ENCODE results near the gene PITPNC1.
"Not testable (repeated sequence)": the region's sequence is repeated elsewhere in the genome, so short reads cannot be mapped to it uniquely, and the experiment has no call there.

Gene PITPNC1

DNA sequence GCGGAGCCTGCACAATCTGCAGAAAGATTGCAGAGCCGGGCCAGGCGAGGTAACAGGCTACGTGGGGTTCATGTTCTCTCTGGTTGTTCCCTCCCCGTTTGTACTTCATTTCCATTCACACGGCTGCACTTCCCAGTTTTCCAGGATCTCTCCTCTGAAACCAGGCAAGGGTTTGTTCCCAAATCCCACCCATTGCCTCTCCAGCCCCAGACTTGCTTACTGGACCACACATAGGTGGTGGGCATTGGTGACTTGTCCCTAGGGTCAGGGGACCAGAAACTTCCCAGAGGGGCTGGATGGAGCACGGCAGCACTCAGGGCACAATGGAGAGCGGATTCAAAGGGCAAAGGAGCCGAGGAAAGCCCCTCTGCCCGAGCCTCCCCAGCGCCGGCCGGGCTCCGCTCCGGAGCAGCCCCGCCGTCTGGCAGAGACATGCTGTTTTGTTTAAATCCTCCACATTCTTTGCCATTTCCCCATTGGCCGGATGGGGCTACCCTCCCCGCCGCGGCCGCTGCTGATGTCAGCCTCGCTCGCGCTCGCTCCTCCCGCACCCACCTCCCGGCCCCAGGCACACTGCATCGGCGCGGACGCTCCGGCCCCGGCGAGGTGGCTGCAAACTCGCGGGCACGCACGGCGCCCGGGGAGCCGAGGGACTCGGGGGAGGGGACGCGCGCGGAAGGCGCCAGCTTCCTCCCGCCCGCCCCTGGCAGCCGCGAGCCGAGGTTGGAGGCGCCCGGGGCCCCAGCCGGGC lies at the start of gene PITPNC1:
TSS of gene PITPNC1 (plus strand) at position 545 of the 751 bp plus-strand sequence.
- peak; percentile 90 for DNase-seq

DNA sequence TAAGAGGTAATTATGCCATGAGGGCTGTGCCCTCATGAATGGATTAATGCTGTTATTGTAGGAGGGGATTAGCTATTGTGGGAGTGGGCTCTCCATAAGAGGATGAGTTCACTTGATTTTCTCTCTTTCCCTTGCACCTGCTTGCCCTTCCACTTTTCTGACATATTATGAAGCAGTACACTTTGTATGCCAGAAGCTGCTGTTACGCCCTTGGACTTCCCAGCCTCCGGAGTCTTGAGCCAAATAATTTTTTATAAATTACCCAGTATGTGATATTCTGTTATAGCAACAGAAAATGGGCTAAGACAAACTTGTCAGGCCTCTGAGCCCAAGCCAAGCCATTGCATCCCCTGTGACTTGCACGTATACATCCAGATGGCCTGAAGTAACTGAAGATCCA lies 49.1 kb upstream of the PITPNC1 start:
- DNase-seq: no peak

DNA sequence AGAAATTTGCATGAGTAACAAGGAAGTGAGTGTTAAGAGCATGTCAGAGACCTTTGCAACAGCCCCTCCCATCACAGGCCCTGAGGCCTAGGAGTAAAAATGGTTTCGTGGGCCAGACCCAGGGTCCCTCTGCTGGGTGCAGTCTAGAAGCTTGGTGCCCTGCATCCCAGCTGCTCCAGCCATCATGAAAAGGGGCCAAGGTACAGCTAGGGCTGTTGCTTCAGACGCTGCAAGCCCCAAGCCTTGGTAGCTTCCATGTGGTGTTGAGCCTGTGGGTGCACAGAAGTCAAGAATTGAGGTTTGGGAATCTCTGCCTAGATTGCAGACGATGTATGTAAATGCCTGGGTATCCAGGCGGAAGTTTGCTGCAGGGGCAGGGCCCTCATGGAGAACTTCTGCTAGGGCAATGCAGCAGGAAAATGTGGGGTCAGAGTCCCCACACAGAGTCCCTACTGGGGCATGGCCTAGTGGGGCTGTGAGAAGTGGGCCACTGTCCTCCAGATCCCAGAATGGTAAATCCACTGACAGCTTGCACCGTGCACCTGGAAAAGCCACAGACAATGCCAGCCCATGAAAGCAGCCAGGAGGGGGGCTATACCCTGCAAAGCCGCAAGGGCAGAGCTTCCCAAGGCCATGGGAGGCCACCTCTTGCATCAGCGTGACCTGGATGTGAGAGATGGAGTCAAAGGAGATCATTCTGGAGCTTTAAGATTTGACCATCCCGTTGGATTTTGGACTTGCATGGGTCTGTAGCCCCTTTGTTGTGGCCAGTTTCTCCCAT lies 45.5 kb upstream of the PITPNC1 start:
- not testable (repeated sequence) for DNase-seq

DNA sequence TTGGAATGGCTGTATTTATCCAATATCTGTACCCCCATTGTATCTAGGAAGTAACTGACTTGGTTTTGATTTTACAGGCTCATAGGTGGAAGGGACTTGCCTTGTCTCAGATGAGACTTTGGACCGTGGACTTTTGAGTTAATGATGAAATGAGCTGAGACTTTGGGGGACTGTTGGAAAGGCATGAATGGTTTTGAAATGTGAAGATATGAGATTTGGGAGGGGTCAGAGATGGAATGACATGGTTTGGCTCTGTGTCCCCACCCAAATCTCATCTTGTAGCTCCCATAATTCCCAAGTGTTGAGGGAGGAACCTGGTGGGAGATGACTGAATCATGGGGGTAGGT lies 44.9 kb upstream of the PITPNC1 start:
- not testable (repeated sequence) for DNase-seq

DNA sequence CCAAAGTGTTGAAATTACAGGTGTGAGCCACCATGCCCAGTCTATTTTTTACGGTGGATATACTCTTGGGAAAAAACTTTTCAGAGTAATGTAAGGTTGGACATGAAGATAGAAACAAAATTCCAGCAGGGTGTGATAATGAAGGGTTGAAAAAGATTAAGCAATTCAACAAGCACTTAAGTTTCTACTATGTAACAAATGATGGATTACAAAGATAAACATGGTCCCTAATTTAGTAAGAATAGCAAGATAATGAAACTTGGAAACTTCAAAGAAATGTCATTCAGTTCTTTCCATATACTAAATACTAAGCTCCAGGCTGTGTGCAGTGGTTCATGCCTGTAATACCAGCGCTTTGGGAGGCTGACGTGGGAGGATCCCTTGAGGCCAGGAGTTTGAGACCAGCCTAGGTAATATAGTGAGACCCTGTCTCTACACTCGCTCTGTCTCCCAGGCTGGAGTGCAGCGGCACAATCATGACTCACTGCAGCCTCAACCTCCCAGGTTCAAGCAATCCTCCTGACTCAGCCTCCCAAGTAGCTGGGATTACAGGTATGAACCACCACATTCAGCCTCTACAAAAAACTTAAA lies 41.7 kb upstream of the PITPNC1 start:
- no peak for DNase-seq

DNA sequence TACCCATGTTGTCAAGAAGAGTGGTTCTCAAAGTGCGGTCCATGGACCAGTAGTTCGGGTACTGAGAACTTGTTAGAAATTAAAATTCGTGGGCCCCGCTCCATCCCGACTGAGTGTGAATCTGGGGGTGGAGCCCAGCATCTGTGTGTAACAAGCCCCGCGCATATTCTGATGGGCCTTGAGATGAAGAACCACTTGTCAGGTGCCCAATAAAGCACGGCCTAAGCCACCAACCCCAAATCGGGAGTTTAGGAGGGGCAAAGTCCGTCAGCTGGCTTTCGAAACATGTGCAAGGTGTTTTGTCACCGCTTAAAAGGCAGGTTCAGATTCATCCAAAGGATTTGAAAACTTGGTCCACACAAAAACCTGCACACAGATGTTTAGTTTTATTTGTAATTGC lies 40.2 kb upstream of the PITPNC1 start:
- DNase-seq: no peak

DNA sequence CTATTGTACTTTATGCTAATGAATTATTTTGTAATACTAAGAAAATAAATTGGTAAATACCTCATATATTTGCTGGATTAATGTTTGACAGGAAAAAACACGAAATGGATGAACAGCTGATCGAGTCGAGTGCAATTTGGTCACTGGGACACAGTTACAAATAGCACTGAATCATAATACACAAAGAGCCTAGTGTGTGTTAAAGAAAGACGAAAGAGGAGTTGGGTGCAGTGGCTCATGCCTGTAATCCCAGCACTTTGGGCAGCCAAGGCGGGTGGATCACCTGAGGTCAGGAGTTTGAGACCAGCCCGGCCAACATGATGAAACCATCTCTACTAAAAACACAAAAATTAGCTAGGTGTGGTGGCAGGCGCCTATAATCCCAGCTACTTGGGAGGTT lies 38.7 kb upstream of the PITPNC1 start:
- DNase-seq: not testable (repeated sequence)

DNA sequence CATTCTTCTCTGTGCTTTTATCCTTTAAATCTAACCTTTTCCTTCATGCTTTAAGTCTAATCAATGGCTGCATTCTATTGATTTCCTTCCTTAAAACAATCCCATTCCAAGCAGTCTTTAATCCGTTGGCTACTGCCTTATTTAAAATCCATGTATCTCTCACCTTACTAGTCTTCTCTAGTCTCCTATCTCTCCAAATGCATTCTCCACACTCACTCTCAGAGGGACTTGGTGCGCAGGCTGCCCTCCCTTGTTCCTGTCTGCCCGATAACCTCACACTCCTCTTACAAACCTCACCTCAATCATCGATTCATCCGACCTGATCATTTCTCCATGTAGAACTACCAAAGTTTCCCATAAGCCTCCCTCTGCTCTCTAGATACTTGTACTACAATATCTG lies 33.8 kb upstream of the PITPNC1 start:
- no peak for DNase-seq

DNA sequence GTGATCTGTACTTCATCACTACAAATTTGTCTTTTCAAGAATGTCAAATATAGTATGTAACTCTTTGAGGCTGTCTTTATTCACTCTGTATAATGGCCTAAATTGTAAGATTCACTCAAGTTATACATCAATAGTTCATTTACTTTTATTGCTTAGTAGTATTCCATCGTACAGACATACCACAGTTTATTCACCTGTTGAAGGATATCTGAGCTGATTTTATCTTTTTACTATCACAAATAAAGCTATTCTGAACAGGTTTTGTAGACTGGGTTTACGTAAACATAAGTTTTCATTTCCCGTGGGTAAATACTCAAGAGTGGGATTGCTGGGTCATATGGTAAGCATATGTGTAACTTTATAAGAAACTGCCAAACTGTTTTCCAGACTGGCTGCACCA lies 29.3 kb upstream of the PITPNC1 start:
- no peak for DNase-seq

DNA sequence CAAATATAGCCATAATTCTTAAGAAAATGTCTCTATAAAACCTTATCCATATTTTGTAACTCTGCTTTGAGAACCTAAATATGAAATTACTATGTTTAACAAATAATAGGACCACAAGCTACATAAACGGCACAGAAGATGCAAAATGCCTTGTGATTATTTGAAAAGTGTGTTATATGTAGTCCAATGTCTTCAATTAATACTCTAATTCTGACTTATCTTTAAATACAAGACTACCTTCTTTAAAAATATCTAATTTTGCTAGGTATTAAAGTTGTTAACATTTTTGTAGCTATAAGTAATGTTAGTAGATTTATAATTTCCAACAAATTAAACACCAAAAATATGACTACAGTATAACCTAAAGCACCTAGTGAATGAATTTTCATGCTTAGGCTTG lies 27.7 kb upstream of the PITPNC1 start:
- no peak for DNase-seq

DNA sequence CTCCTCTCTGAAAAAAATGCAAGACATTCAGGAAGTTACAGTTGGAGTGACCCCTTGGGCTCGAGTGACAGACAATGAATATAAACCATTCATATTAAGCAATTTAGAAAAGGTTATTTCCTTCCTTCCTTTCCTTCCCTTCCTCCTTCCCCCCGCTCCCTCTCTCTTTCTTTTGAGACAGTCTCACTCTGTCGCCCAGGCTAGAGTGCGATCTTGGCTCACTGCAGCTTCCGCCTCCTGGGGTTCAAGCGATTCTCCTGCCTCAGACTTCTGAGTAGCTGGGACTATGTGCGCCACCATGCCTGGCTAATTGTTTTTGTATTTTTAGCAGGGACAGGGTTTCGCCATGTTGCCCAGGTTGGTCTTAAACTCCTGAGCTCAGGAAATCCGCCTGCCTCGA lies 23.9 kb upstream of the PITPNC1 start:
- no peak for DNase-seq

DNA sequence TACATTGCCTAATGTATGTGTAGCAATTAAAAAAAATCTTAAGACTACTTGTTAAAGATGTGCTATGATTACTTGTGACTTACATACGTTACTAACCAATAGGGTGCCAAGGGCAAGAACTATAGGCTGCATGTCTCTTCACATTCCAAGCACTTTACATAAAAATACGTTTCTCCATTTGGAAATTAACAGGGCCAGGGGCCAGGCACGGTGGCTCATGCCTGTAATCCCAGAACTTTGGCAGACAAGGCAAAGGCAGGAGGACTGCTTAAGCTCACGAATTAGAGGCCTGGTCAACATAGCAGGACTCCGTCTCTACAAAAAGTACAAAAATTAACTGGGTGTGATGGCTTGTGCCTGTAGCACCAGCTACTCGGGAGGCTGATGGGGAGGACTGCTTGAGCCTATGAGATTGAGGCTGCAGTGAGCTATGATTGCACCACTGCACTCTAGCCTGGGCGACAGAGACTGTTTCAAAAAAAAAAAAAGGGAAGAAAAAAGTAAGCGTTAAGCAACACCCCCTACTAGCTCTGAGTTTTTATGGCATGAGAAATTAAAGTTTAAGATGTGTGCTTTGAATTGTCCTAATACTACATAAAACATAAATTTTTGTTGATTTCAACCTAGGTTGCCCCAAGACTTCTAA lies 23.0 kb upstream of the PITPNC1 start:
- no peak for DNase-seq

DNA sequence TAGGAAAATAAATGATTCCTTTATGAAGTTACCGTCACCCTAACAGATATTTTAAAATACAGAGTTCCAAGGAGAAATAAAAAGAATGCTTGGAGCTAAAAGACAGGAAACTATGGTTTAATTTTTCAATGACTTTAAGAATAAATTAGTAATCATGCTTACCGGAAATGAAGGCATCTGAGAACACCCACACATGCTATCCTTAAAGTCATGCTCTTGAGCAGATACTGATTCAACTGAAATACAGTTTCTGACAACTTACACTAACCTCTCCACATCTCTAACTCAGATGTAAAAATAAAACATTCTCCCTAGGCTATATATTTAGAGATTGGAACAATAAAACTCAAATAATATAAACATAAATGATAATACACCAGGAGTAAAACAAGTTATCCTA lies 18.5 kb upstream of the PITPNC1 start:
- DNase-seq: no peak

DNA sequence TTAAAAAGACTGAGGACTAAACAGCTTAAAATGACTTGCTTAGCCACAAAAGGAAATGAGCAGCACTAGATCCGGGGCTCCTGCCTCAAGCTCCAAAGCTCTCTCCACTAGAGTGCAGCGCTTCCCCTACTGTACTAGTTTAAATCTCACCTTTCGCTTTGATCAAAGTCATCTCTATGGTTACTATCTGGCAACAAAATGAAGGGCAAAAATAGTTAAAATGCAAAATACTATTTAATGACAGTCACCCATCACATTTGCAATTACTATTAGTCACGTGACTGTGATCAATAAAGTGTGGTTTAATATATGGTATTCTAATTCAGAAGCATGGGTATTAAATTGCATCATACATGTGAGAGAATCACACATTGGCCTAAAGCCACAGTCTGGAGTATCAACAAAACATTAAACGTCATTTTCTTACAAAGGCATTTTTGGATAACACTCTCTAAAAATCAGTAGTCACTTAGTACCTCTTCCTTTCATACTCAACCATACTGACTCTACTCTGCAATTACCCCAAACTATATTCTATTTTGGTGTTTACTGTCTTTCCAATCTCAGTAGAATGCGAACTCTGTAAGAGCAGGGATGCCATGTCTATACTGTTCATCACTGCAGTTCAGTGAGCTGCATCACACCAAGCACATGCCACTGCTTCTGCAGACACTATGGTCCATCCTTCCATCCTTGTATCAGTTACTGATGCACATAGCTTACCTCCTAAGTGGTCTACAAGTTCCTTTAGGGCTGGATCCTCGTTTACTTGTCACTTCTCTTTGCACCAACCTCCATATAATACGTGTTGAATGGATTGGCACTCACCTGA lies 16.9 kb upstream of the PITPNC1 start:
- DNase-seq: peak; percentile 76

DNA sequence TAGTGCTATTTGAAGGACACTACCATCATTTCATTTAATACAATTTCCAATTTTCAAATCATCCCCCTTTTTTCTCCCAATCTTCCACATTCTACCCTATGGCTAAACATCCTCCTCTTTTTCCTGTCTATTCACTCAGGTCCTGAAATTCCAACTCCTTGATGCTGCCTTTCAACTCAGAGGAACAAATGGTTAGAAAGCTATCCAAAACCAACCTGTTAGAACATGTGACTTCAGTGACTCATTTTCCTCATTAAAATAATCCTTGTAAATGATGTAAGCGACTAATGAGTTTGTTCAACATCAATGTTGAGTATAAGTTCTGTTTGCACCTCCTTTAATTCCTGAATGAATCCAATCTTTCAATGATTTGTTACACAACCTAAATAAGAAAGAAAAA lies 16.2 kb upstream of the PITPNC1 start:
- DNase-seq: no peak

DNA sequence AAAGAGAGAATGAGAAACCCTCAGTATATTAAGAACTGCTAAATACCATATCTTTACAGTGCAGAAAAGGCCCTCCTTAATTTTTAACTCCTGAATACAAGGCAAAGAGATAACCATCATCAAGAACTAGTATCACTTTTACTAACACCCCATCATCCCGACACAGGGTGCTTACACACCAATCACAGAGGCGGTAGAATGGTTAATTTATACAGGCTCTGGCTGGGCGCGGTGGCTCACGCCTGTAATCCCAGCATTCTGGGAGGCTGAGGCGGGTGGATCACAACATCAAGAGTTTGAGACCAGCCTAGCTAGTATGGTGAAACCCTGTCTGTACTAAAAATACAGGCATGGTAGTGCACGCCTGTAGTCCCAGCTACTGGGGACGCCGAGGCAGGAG lies 14.9 kb upstream of the PITPNC1 start:
- no peak for DNase-seq

DNA sequence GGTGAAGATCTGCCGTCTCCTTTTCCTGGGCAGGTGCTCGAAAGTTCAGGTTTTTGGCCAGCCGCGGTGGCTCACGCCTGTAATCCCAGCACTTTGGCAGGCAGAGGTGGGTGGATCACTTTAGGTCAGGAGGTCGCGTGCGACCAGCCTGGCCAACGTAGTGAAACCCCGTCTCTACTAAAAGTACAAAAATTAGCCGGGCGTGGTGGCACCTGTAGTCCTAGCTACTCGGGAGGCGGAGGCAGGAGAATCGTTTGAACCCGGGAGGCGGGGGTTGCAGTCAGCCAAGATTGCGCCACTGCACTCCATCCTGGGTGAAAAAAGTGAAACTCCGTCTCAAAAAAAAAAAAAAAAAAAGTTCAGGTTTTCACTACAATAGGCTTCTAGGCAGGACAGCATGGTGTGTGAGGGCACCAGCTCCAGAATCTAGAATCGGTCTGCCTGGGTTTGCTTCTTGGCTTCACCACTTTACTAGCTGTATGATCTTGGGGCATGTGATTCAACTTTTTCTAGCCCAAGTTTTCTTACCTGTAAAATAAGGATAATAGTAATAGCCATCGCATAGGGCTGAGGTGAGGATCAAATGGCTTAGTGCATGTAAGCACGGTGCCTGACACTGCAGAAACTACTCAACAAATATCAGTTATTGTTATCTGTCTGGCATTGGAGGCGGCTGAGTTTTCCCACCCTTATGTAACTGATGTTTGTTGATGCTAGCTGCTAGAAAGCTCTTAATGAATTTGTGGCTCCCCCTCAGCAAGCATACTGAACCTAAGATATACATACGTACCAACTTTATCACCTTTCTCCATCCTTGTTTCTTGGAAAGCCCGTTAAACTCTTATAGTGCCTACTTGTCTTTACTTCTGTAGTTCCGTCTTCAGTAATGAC lies 12.0 kb upstream of the PITPNC1 start:
- DNase-seq: no peak

DNA sequence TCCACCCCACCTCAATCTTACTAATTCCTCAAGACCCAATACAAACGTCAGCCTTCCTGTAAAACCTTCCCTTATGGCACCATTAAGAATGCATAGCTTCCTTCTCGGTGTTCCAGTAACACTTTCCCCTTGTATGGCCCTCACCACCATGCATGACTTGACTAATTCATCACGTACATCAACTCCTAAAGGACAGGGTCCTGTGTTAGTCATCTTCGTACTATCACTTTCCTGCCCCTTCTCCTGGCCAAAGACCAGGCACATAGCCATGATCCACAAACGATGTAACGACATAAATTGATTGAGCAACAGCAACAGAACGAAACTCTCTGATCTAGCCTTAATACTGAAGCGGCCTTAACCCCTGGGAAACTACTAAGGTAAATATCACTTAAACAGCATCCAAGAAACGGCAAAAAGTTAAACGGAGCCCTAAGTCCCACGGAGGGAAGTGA lies 11.3 kb upstream of the PITPNC1 start:
- DNase-seq: peak; percentile 44

DNA sequence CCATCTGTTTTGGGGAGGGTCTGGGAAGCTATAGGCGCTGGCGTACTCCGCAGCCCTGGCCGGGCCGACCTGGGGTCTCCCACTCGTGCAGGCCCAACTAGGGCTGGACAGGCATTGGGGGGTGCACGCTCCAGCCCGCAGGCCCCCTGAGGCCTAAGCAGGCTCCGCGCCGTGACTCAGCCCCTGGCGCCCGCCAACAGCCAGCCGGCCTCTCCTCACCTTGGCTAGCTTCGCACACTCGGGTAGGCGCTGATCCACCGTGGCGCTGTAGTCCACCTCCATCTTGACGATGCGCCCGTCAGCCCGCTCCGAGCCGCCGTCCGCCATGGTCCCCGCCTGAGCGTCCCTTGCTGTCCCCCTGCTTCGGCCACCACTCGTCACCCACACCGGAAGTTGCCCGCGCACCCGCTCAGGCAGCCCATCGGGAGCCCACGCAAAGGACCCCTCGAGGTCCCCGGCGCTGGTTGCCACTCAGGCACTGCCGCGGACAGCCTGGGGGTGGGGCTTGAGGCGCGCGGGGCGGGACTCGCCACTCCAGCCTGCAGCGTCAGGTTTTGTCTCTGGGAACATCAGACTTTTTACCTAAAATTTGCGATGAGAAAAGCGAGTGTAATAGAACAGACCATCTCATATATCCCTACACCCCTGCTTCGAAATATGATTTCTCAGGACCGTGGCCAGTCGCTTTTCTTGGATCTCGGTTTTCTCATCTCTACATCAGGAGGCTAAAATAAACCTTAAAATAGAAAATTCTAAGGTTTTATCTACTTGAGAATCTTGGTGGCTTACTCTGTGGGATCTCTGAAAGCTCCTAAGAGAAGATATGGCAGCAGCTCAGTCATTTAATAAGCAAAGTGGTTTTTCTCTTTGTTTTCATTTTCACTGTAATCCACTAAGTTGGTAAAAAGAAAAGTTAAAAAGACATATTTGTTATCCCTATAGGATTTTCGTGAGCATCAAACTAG lies 10.6 kb upstream of the PITPNC1 start, which contains the start of gene PSMD12:
TSS of gene PSMD12 (minus strand) at position 385 of the 965 bp plus-strand sequence. CDS start at position 327, 58 bp downstream.
- peak; percentile 95 for DNase-seq

DNA sequence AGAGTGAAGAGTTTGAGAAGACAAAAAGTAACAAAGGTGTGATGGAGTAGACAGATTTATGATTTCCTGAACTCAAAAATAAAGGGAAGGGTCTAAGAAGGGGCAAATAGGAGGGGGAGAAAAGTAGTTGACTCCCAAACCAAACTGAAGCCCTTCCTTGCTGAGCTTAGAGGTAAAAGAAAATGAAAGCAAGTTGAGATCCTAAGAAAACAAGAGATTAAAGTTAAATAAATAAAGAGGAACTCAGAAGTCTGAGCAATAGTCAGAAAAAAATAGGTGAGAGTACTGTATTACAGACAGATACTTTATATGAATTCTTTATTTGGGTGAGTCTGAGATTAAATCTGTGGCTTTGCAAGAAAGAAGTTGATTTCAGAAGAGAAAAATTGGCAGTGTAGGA lies 7.4 kb upstream of the PITPNC1 start:
- DNase-seq: no peak

All from CD4-positive, alpha-beta T cell treated with Interleukin-10 for 1 hour (primary cell).